T-cell (primary cell): ENCODE data around the gene PIK3R2. TPM values are rescaled to one million over a fixed set of nuclear protein-coding genes. Genes with fewer than 3 reads are reported as not detected.
"Not testable (repeated sequence)": the region's sequence is repeated elsewhere in the genome, so short reads cannot be mapped to it uniquely, and the experiment has no call there.

Experiments used
- ATAC-seq, 4 experiments: fragments of 200-7000 bp in 3 of 4; fragments of 150-1000 bp in 1 of 4; cut with Tn5 transposase; replicated peaks in 1 of 4; 1 replicate in 3 of 4; 2 replicates in 1 of 4; pipeline ENCODE4 v1.10.0; 2021; ENCODE audit warnings: moderate library complexity in 3 of 4, mild to moderate bottlenecking in 2 of 4, moderate number of reproducible peaks in 1 of 4
- CTCF ChIA-PET, 2 donors: fragments of 300-600 bp; sonication (Branson Sonifier 250); formaldehyde crosslinking; loops; one replicate each; lab custom pipeline; 2022; ENCODE audit warnings: antibody characterized with exemption in 2 of 2; lab: Charles Lee
- POLR2A ChIA-PET, 2 donors: fragments of 300-600 bp; sonication (Branson Sonifier 250); formaldehyde crosslinking; loops; one replicate each; lab custom pipeline; 2022; ENCODE audit warnings: antibody characterized with exemption in 2 of 2; lab: Charles Lee
- DNase-seq, 35 experiments: peaks; one replicate each; pipeline versions ENCODE4 v3.0.0 to v3.0.0-alpha.2; 2013 to 2023
- H3K27ac ChIP-seq: one replicate; pipeline ENCODE4 v1.5.1; 2013; ENCODE audit warnings: low read length
- H3K27me3 ChIP-seq, 2 experiments: replicated peaks in 1 of 2; 1 replicate in 1 of 2; 2 replicates in 1 of 2; pipeline versions ENCODE4 v1.6.1 to v1.7.0; 2013; ENCODE audit warnings: low read length in 1 of 2, mixed read lengths in 1 of 2; ENCODE audit not compliant: control insufficient read depth in 2 of 2, insufficient read depth in 2 of 2; ENCODE audit errors: extremely low read depth in 1 of 2
- H3K36me3 ChIP-seq, 2 donors: 1 replicate in 1 of 2; 2 replicates in 1 of 2; pipeline versions ENCODE4 v1.6.1 to v1.7.0; 2013; ENCODE audit warnings: low read length in 1 of 2; ENCODE audit not compliant: control insufficient read depth in 2 of 2, insufficient read depth in 1 of 2; ENCODE audit errors: extremely low read depth in 1 of 2
- H3K4me1 ChIP-seq, 2 experiments: 1 replicate in 1 of 2; 2 replicates in 1 of 2; pipeline versions ENCODE4 v1.6.1 to v1.7.0; 2013; ENCODE audit warnings: low read length in 2 of 2, mixed read lengths in 1 of 2; ENCODE audit not compliant: insufficient read depth in 2 of 2, control insufficient read depth in 1 of 2; ENCODE audit errors: extremely low read depth in 1 of 2
- H3K4me3 ChIP-seq, 2 donors: 1 replicate in 1 of 2; 2 replicates in 1 of 2; pipeline versions ENCODE4 v1.5.1 to v1.7.0; 2013; ENCODE audit warnings: mild to moderate bottlenecking in 2 of 2, low read length in 1 of 2, moderate library complexity in 1 of 2; ENCODE audit not compliant: control insufficient read depth in 1 of 2; ENCODE audit errors: extremely low read depth in 1 of 2
- H3K9me3 ChIP-seq: 2 replicates; pipeline ENCODE4 v1.7.0; 2013
- H3K27ac Mint-ChIP-seq, 2 donors: one replicate each; pipeline ENCODE4 v1.8.0; 2020 to 2021; ENCODE audit warnings: mild to moderate bottlenecking in 2 of 2, mixed read lengths in 2 of 2
- H3K27me3 Mint-ChIP-seq, 2 donors: one replicate each; pipeline ENCODE4 v1.8.0; 2021 to 2022; ENCODE audit warnings: mixed read lengths in 2 of 2
- H3K36me3 Mint-ChIP-seq: one replicate; pipeline ENCODE4 v1.8.0; 2021; ENCODE audit warnings: mixed read lengths
- H3K4me1 Mint-ChIP-seq, 3 donors: one replicate each; pipeline ENCODE4 v1.8.0; 2020 to 2022; ENCODE audit warnings: mixed read lengths in 3 of 3, mild to moderate bottlenecking in 1 of 3
- H3K4me3 Mint-ChIP-seq, 3 donors: one replicate each; pipeline ENCODE4 v1.8.0; 2020 to 2022; ENCODE audit warnings: mild to moderate bottlenecking in 3 of 3, mixed read lengths in 3 of 3, moderate library complexity in 3 of 3
- H3K9me3 Mint-ChIP-seq, 3 donors: one replicate each; pipeline ENCODE4 v1.8.0; 2020 to 2022; ENCODE audit warnings: mixed read lengths in 3 of 3
- WGBS: methylation state at CpG from one replicate; pipeline ENCODE4 v1.1.5; 2013; ENCODE audit warnings: missing lambda C conversion rate; ENCODE audit not compliant: insufficient coverage; 5-methylcytosine and 5-hydroxymethylcytosine counted together
- total RNA-seq, 35 experiments: library from RNA in 6 of 35; stranded (reverse) in 6 of 35; fragments of 120-200 nt in 1 of 35; gene quantifications; one replicate each; pipeline versions ENCODE4 v1.2.1 to v1.2.4 and lab custom pipeline; 2013 to 2026

The PIK3R2 gene
- total RNA-seq, 5 donors from 2014 or later (not counting 1 experiment from before 2014, with no cell fraction given): 11.8 to 25.5 (median 17.6) TPM

GRCh38 chr19:18208098-18208951 is 55.4 kb downstream of the PIK3R2 start:
- POLR2A ChIA-PET: interaction anchor here in 1 of 2 donors (0.6 kb wide), 1 partner anchor 648 kb away, joined by 6 read pairs; no protein-coding TSS in a partner anchor
- H3K4me1 Mint-ChIP-seq: peaks cover 8 to 14% (median 8%) of the 10 kb centered on the region in 3 donors

GRCh38 chr19:18209912-18210311 is 56.9 kb downstream of the PIK3R2 start:
- peaks cover 0 to 44% of the 10 kb centered on the region in 2 experiments for H3K27me3 ChIP-seq
- DNase-seq, H3K9me3 Mint-ChIP-seq, POLR2A ChIA-PET, ATAC-seq, H3K27ac ChIP-seq, H3K4me1 Mint-ChIP-seq, H3K4me1 ChIP-seq, H3K4me3 ChIP-seq, H3K4me3 Mint-ChIP-seq, H3K9me3 ChIP-seq, H3K27ac Mint-ChIP-seq, H3K36me3 Mint-ChIP-seq, H3K36me3 ChIP-seq: not testable (repeated sequence)
- 60% methylated on average over 1 of the region's 5 CpGs for WGBS
- CTCF ChIA-PET: interaction anchor here in 1 of 2 donors (1.8 kb wide), 1 partner anchor 42 kb away, joined by 7 read pairs; no protein-coding TSS in a partner anchor
- peaks cover 4 to 19% of the 10 kb centered on the region in 2 donors for H3K27me3 Mint-ChIP-seq

More at GRCh38 chr19:18208098-18208951, 55.4 kb downstream of the PIK3R2 start:
- Mint-ChIP-seq H3K9me3 (no peaks in the 10 kb centered on the region), H3K27me3 (peaks cover 4 to 17% of the 10 kb centered on the region in 2 donors), H3K27ac (peak overlapping the region in 1 of 2 donors; percentile 16), H3K36me3 (no peaks in the 10 kb centered on the region), H3K4me3 (no peak overlapping the region)
- H3K27ac ChIP-seq: no peak overlapping the region
- WGBS: 41% methylated on average over 5 of the region's 32 CpGs
- no peak for ATAC-seq
- H3K27me3 ChIP-seq: peaks cover 0 to 43% of the 10 kb centered on the region in 2 experiments
- CTCF ChIA-PET: interaction anchor here (0.6 to 2.0 kb wide), 8 partner anchors 13 to 711 kb away, joined by 3 to 13 read pairs (median 4); partner anchors contain the start of genes DDX49 (in 1 of the 2) and MPV17L2 (in 1 of the 2)
- no peak overlapping the region for H3K4me3 ChIP-seq
- peak in 25 of 35 experiments; percentile 23 to 70 (median 48) for DNase-seq
- H3K9me3 ChIP-seq: no peaks in the 10 kb centered on the region
- peaks cover 5 to 19% of the 10 kb centered on the region in 2 experiments for H3K4me1 ChIP-seq
- H3K36me3 ChIP-seq: no peaks in the 10 kb centered on the region

GRCh38 chr19:18211683-18212082 is 58.7 kb downstream of the PIK3R2 start:
- ChIA-PET POLR2A (interaction anchor here (0.6 to 0.7 kb wide), 4 partner anchors 9 to 1146 kb away, joined by 3 to 7 read pairs (median 4); no protein-coding TSS in a partner anchor), CTCF (no interaction called here)
- no peaks in the 10 kb centered on the region for H3K36me3 ChIP-seq
- H3K4me3 ChIP-seq: no peak overlapping the region
- no peaks in the 10 kb centered on the region for H3K9me3 ChIP-seq
- ATAC-seq (no peak), DNase-seq (no peak)
- no peak overlapping the region for H3K27ac ChIP-seq
- WGBS: 72% methylated on average over 14 of the region's 14 CpGs
- H3K27me3 ChIP-seq: peaks cover 0 to 42% of the 10 kb centered on the region in 2 experiments
- H3K36me3 Mint-ChIP-seq: no peaks in the 10 kb centered on the region
- no peaks in the 10 kb centered on the region for H3K9me3 Mint-ChIP-seq
- H3K4me1 ChIP-seq: no peaks in the 10 kb centered on the region
- no peak overlapping the region for H3K27ac Mint-ChIP-seq
- no peaks in the 10 kb centered on the region for H3K4me1 Mint-ChIP-seq
- H3K4me3 Mint-ChIP-seq: no peak overlapping the region
- H3K27me3 Mint-ChIP-seq: peaks cover 4 to 19% of the 10 kb centered on the region in 2 donors

GRCh38 chr19:18214779-18215433 is 61.9 kb downstream of the PIK3R2 start:
- Histone ChIP-seq H3K27me3 (peaks cover 0 to 44% of the 10 kb centered on the region in 2 experiments), H3K4me1 (no peaks in the 10 kb centered on the region), H3K4me3 (no peak overlapping the region), H3K27ac (no peak overlapping the region), H3K36me3 (no peaks in the 10 kb centered on the region), H3K9me3 (no peaks in the 10 kb centered on the region)
- no peak for ATAC-seq
- Mint-ChIP-seq H3K27me3 (peaks cover 0 to 12% of the 10 kb centered on the region in 2 donors), H3K4me1 (peaks cover 0 to under 1% (median 0%) of the 10 kb centered on the region in 3 donors), H3K27ac (no peak overlapping the region), H3K9me3 (no peaks in the 10 kb centered on the region), H3K4me3 (no peak overlapping the region), H3K36me3 (no peaks in the 10 kb centered on the region)
- ChIA-PET CTCF (interaction anchor here in 1 of 2 donors (0.7 kb wide), 1 partner anchor 29 kb away, joined by 3 read pairs; no protein-coding TSS in a partner anchor), POLR2A (no interaction called here)
- no peak for DNase-seq
- 50% methylated on average over 5 of the region's 7 CpGs for WGBS

GRCh38 chr19:18216789-18217188 is 63.8 kb downstream of the PIK3R2 start:
- peaks cover 0 to 7% (median 3%) of the 10 kb centered on the region in 3 donors for H3K4me1 Mint-ChIP-seq
- WGBS: no CpG with 5 or more reads among the region's 8 CpGs
- H3K4me3 Mint-ChIP-seq: no peak overlapping the region
- POLR2A ChIA-PET: interaction anchor here in 1 of 2 donors (0.7 kb wide), 1 partner anchor 427 kb away, joined by 6 read pairs; no protein-coding TSS in a partner anchor
- no peaks in the 10 kb centered on the region for H3K9me3 Mint-ChIP-seq
- Histone ChIP-seq H3K9me3 (no peaks in the 10 kb centered on the region), H3K27me3 (peaks cover 0 to 43% of the 10 kb centered on the region in 2 experiments), H3K27ac (no peak overlapping the region), H3K36me3 (no peaks in the 10 kb centered on the region), H3K4me1 (peaks cover 0 to 4% of the 10 kb centered on the region in 2 experiments), H3K4me3 (no peak overlapping the region)
- CTCF ChIA-PET: interaction anchor here (0.6 kb wide), 2 partner anchors 43 to 112 kb away, joined by 3 read pairs; no protein-coding TSS in a partner anchor
- no peaks in the 10 kb centered on the region for H3K36me3 Mint-ChIP-seq
- H3K27me3 Mint-ChIP-seq: peaks cover 3 to 17% of the 10 kb centered on the region in 2 donors
- DNase-seq (no peak), ATAC-seq (no peak)
- H3K27ac Mint-ChIP-seq: no peak overlapping the region

GRCh38 chr19:18218159-18218558 is 65.2 kb downstream of the PIK3R2 start:
- ChIA-PET CTCF (interaction anchor here in 1 of 2 donors (0.5 kb wide), 1 partner anchor 9 kb away, joined by 3 read pairs; no protein-coding TSS in a partner anchor), POLR2A (no interaction called here)
- no peaks in the 10 kb centered on the region for H3K9me3 ChIP-seq
- peaks cover 0 to 51% of the 10 kb centered on the region in 2 experiments for H3K27me3 ChIP-seq
- Mint-ChIP-seq H3K9me3 (no peaks in the 10 kb centered on the region), H3K27ac (no peak overlapping the region), H3K27me3 (peaks cover 7 to 26% of the 10 kb centered on the region in 2 donors), H3K4me3 (no peak overlapping the region), H3K36me3 (no peaks in the 10 kb centered on the region), H3K4me1 (peaks cover 0 to 7% (median 3%) of the 10 kb centered on the region in 3 donors)
- H3K36me3 ChIP-seq: no peaks in the 10 kb centered on the region
- H3K27ac ChIP-seq: no peak overlapping the region
- ATAC-seq (no peak), DNase-seq (no peak)
- H3K4me1 ChIP-seq: peaks cover 0 to 4% of the 10 kb centered on the region in 2 experiments
- 72% methylated on average over 16 of the region's 17 CpGs for WGBS
- no peak overlapping the region for H3K4me3 ChIP-seq
